GM21737 (cell line): Measurements from ENCODE around the gene TPST2.
"Not testable (repeated sequence)": the region's sequence is repeated elsewhere in the genome, so short reads cannot be mapped to it uniquely, and the experiment has no call there.

Experiments
- ATAC-seq: cut with Tn5 transposase; IDR thresholded peaks from one replicate; pipeline ENCODE4 v1.9.1; 2021; ENCODE audit warnings: mild to moderate bottlenecking, moderate library complexity; ENCODE audit not compliant: unreplicated experiment

The TPST2 gene

GRCh38 chr22:26589845-26590736, at the start of gene TPST2:
Gene TPST2, minus strand, starts transcription at chr22:26590132. Its CDS starts 48,502 bp downstream, at chr22:26541630.
- ATAC-seq: peak; percentile 68

- ATAC-seq: no peak
Measured at GRCh38 chr22:26636296-26636695, 46.4 kb upstream of the TPST2 start.

GRCh38 chr22:26635117-26635516, 45.2 kb upstream of the TPST2 start:
- ATAC-seq: no peak

- no peak for ATAC-seq
Measured at GRCh38 chr22:26634189-26634588, 44.3 kb upstream of the TPST2 start.

DNA sequence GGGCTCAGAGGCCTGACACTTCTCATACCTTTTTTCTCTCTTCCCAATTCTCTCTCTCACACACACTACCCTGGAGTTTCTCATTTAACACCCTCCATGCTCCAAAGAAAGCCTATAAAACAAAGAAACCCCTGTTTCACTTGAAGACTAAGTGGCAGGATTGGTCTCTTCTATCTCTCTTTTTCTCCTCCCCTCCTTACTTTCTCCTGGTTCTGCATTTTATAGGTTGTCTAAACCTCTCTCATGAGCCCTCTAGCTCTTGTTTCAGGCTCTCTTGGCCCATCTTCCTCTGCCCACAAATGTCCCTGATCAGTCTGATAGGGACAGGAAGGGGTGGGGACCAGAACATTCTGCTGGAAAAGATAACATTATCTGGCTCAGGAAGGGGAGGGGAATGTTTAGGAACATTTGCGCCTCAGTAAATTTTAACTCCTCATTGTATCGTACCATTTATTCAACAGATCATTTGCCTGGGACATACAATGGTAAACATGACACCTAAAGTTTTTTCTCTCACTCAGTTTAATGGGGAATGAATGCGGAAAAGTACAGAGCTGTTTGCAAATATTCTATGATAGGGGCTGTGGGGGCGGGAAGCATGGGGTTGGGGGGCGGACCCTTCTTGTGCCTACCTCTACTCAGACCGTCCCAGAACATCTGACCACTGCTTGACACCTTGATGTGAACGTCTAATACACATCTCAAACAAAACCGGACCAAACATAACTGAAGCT, 42.7 kb upstream of the TPST2 start:
- no peak for ATAC-seq

GRCh38 chr22:26631282-26631681, 41.4 kb upstream of the TPST2 start:
- no peak for ATAC-seq

DNA sequence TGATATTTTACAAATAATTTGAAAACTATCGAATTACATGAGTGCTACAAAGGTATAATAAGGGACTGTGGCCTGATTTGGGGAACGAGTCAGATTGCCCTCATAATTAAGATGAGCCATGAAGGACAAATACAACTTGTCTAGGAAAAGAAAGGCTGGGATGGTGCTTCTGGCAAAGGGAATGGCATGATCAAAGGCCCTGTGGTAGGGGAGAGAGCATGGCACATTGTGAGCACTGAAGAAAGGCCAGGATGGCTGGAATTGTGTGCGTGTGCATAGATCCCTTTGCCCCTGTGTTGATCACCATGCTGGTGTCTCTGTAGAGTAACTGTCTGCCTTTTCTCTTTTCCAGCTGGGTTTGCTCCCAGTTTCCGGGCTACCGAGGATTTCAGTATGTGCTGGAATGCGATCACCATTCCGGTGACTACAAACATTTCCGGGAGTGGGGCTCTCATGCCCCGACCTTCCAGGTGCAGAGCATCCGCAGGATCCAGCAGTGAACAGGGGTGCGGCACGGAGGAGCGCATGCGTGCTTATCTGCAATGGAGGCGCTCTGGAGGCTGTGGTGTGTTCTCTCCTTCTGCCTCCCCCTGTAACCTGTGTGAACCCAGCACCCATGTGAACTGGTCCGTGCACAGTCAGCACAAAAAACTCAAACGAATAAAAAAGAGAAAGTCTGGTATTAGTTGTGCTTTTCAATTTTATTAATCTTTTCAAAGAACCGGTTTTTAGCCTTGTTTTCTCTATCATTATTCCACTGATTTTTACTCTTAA, 40.2 kb upstream of the TPST2 start:
- no peak for ATAC-seq

- ATAC-seq: no peak
Measured at GRCh38 chr22:26624803-26625202, 34.9 kb upstream of the TPST2 start.

DNA sequence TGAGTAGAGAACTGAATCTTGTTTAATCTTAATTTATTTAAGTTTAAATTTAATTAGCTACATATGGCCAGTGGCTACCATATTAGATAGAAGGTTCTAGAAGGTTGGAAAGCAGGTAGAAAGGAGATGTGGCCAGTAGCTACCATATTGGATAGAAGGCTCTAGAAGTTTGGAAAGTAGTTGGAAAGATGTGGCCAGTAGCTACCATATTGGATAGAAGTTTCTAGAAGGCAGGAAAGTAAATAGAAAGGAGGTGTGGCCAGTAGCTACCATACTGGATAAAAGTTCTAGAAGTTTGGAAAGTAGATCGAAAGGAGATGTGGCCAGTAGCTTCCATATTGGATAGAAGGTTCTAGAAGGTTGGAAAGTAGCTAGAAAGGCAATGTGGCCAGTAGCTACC, 34.1 kb upstream of the TPST2 start:
- no peak for ATAC-seq

DNA sequence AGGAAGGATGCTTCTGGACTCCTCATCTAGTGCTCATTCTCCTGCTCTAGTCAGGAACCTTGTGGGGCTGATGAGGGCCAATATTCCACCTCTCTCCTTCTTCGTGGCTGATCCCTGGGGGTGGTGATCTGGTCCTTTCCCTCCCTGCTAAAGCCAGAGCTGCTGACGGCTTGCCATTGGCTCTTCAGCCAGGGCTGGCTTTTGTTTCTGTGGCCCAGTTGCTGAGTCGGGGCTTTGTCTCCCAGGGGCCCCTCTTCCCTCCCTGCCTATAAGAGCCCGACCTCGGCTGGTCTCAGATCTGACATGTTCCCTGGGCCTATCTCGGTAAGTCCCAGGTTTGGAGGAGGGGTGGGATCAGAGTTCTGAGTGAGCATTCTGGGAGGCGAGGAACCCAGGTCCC, 31.7 kb upstream of the TPST2 start, which contains the start of gene CRYBA4:
Gene CRYBA4, plus strand, starts transcription at position 301 of the 400 bp plus-strand sequence. CDS start 634 bp downstream, outside the sequence.
- ATAC-seq: no peak

GRCh38 chr22:26620197-26620596, 30.3 kb upstream of the TPST2 start:
- ATAC-seq: no peak

DNA sequence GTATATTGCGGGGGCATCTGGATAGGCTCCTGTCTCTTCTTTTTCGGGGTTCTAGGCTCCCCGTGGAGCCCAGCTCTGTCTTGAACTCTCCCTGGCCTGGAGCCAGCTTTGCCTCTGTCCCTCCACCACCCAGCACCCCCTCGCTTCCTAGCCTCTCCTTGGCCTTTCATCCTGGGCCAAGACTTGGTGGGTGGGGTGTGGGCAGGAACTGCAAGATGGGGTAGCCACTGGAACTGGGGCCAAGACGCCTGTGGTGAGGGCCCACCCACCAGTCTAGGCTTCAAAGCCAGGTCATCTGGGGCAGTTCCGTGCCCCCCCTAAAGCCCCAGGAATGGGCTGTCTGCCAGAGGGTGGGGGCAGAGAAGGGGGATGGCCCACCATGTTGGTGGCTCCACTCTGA, 29.6 kb upstream of the TPST2 start:
- no peak for ATAC-seq

- no peak for ATAC-seq
Measured at GRCh38 chr22:26618455-26618854, 28.5 kb upstream of the TPST2 start.

DNA sequence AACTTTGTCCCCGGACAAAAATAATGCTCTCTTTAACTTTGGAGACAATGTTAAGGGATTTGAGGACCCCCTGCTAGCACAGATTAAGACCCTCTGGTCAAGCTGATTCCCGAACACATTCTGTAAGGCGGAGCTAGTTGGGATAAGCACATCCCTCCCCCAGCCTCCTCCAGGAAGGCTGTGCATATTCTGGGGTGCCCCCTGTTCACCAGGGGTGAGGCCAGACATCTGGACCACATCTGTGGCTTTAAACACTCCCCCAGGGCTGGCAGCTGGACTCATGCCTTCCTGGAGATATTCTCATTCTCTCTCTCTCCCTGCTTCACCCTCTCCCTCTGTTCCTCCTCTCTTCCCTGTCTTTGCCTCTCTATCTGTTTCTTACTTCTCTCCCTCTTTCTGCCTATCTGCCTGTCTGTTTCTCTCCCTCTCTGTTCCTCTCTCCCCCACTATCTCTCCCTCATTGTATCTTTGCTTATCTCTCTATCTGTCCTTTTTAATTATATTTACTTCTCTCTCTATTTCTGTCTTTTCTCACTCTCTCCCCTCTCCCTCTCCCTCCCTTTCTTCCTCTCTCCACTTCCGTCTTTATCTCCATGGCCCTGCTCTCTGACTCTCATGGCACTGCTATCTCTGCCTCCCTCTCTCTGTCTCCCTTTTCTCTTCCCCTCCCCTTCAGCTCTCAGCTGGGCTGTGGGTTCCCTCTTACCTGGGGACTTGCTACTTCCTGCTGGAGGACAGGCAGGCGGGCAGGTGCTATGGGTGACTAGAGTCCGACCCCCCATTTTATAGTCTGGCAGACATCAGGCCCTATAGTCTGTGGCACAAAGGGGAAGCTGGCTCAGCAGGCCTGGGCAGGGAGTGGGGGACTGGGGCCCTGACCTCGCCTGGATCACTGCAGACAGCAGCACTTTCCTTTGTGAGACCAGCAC, 27.6 kb upstream of the TPST2 start, which contains the start of gene CRYBB1:
Gene CRYBB1, minus strand, starts transcription at position 757 of the 929 bp plus-strand sequence. CDS start 1,708 bp downstream, outside the sequence.
- no peak for ATAC-seq

DNA sequence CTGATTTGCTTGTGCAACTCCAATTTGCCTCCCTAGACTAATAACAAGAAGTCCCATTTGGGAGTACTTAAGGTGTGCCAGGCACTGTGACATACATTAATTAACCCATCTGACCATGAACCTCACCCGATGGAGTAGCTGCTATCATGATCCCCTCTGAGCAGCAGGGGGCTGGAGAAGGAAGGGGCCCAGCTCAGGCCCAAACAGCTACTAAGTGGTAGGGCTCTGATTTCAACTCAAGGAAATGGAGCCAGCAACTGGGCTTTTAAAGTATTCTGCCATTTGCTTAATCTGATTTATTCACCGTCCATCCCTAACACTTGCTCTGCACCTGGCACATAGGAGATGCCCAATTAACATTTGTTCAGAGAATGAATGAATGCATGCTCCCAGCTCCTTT, 26.7 kb upstream of the TPST2 start:
- no peak for ATAC-seq

GRCh38 chr22:26615830-26616435, 26.0 kb upstream of the TPST2 start:
- ATAC-seq: no peak

DNA sequence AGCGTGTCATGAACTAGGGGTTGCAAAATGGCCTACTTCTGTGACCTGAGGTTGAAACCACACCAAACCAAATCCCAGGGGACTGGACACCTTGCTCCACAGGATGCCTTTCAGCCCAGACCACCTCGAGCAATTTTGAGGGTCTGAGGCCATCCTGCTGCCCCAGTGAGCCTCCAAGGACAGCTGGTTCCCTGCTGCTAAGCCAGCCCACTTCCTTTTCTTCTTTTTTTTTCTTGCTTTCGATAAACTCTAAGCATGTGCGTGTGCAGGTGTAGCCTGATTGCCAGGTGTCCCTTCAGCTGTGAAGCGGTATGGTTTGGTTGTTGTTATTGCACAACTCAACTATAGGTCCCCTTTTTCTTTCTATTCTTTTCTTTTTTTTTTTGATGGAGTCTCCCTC, 25.2 kb upstream of the TPST2 start:
- ATAC-seq: no peak

DNA sequence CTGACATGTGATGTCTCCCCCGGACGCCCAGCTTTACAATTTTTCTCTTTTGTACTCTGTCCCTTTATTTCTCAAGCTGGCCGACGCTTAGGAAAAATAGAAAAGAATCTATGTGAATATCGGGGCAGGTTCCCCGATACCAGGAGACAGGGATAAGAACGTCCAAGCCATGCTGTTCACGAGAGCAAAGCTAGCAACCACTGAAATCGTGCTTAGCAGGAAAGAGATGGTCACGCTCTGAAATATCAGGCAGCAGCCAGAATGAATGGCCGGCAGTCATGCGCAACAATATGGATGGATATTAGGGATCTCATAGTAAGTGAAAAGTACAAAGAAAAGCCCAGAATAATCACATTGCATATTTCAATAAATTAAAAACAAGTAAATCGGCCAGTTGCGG, 24.4 kb upstream of the TPST2 start:
- ATAC-seq: no peak

- ATAC-seq: not testable (repeated sequence)
Measured at GRCh38 chr22:26613753-26614152, 23.8 kb upstream of the TPST2 start.

- no peak for ATAC-seq
Measured at GRCh38 chr22:26612652-26613051, 22.7 kb upstream of the TPST2 start.
